GM18951 (cell line): ENCODE measurements around the gene GAD1.

Experiments
- POLR2A ChIP-seq: IDR thresholded peaks from 4 replicates; pipeline ENCODE4 v1.6.1; 2011; ENCODE audit warnings: mild to moderate bottlenecking; ENCODE audit not compliant: insufficient read length, insufficient read depth; ENCODE audit errors: extremely low read depth
- in situ Hi-C: fragments of 300-500 bp; cut with MboI; formaldehyde crosslinking; loops from one replicate; pipeline ENCODE4 v1.12.0; 2022; ENCODE audit warnings: low sequenced_read_pairs, mixed read lengths, inconsistent platforms; ENCODE audit not compliant: unreplicated experiment

GAD1 gene

DNA sequence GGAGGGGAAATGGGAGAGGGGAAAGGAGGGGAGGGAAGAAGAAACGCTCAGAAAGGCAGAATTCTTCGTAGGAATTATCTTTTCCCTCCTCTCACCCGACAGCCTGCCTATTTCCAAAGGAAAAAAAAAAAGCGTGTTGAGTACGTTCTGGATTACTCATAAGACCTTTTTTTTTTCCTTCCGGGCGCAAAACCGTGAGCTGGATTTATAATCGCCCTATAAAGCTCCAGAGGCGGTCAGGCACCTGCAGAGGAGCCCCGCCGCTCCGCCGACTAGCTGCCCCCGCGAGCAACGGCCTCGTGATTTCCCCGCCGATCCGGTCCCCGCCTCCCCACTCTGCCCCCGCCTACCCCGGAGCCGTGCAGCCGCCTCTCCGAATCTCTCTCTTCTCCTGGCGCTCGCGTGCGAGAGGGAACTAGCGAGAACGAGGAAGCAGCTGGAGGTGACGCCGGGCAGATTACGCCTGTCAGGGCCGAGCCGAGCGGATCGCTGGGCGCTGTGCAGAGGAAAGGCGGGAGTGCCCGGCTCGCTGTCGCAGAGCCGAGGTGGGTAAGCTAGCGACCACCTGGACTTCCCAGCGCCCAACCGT lies at the start of gene GAD1:
Gene GAD1, plus strand, starts transcription at position 384 of the 589 bp plus-strand sequence. CDS start 1,705 bp downstream, outside the sequence.
- TF ChIP-seq POLR2A, result no peak

DNA sequence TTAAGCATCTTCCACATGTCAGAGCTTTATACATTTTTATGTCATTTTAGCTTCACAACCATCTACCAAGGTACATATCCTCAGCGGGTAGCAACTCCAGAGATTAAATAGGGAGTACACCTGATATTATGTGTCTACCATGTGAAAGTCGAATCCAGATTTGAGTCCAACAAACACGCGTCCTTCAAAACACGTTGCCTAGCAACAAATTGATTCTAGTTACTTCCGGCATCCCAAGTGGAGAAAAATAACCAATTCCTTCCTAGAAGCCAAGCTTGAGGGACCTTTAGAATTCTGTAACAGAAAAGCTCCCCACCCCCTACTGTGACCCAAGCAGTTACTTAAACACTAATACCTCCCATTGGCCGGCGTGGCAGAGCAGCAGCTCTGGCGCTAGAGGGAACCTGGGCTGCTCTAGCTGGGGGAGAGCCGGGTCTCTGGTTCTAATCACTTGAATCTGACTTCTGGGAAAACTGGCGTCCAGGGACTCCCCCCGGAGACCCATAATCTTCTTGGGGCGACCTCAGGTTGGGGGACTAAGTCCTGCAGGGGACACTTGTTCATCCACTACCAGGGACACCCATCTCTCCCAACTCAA lies 46.6 kb upstream of the GAD1 start, which contains the start of gene ERICH2:
Gene ERICH2, plus strand, starts transcription at position 371 of the 598 bp plus-strand sequence. CDS start 304 bp downstream, outside the sequence.
- no peak for TF ChIP-seq POLR2A
- in situ Hi-C loops, result no loop called here

More for the DNA sequence above, at the start of gene GAD1:
- in situ Hi-C loops, result loop anchor here (10.0 kb wide), 3 partner anchors 102 to 582 kb away; partner anchors contain the start of gene SP5

DNA sequence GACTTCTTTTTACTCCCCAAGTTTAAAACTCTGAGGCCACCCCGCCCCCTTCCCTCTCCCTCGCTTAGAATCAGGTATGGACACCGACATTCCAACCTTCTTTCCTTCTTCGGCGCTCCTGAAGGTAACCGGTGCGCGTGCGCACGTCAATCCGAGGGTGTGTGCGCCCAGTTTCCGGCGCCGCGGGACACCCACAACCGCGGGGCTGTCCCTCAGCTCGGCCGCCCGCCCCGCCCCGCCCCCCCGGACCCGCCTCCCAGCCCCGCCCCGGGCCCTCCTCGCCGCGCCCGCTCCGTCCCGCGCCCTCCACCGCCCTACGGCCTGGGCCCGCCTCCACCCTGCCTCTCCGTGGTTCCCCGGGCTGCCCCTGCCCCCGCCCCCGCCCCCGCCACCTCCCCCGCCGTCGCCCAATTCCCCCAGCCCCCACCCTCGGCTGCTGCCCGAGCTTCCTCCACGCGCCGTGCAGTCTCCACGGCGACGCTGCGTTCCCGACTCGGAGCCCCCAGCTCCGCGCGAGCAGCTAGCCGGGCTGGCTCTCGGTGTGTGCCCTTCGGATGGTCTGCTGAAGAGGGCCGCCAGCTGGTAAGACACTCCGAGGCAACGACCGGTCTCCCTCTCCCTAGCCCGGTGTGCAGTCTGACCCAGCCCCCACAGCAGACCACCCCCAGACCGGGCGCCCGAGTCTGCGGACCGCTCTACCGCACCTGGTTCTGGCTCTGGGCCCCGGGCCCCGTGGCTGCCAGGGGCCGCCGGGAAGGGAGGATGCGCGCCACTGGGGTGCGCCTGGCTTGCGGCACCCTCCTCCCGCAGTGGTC lies 45.9 kb upstream of the GAD1 start:
- TF ChIP-seq POLR2A, result peak; percentile 39

DNA sequence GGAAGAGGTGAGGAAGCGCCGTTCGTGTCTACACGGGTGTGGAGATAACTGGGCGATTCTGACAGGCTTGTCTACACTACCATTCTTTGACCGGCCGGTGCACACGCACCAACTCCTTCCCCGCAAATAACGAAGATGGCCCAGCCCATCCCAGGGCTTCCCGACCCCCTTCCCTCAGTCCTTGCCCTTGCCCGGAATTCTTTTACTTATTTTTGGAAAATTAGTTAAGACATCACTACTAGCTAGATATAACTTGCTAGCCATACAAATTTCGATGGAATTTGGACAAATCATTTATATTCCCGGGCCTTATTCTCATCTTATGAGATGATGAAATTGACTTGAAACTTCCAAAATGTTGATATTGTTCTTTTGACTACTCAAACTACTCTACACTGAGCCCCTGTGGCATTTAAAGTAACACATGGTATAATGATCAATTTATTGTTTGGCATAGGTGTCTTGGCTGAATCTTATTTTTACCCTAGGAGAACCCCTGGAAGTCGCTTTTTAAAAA lies 45.2 kb upstream of the GAD1 start:
- TF ChIP-seq POLR2A, result no peak
- in situ Hi-C loops, result no loop called here

More for the DNA sequence above, 45.9 kb upstream of the GAD1 start:
- in situ Hi-C loops, result no loop called here

DNA sequence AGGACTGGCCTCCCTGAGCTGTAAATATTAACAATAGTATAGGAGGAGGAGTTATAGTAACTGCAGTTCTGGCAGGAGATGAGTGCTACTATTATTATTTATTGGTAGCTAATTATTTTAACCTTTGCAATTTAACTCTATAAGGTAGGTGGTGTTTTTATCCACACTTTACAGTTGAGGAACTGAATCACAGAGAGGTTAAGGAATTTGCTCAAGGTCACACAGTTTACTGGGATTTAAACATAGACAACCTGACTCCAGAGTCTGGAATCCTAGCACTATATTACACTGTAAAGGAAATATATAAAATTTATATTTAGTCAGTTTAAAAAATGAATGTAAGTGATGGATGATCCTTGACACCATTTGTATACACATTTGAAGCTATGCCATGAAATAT lies 44.4 kb upstream of the GAD1 start:
- in situ Hi-C loops, result no loop called here
- TF ChIP-seq POLR2A, result no peak

DNA sequence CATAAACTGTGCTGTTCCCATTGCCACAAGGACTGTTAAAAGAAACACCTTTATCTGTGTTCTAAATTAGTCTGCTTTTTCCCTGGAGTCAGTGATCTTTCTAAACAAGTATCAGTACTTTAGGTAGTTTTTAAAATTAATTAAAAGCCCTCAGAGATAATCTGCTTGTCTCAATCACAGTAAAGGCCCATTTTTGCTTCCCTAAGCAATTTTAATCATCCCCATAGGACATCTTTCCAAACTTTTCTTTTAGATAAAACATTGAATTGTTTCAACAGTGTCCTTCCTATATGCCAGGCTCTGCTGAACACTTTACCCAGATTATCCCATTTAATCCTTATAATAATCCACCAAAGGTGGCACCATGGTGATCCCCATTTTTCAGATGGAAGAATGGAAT lies 42.6 kb upstream of the GAD1 start:
- in situ Hi-C loops, result no loop called here

DNA sequence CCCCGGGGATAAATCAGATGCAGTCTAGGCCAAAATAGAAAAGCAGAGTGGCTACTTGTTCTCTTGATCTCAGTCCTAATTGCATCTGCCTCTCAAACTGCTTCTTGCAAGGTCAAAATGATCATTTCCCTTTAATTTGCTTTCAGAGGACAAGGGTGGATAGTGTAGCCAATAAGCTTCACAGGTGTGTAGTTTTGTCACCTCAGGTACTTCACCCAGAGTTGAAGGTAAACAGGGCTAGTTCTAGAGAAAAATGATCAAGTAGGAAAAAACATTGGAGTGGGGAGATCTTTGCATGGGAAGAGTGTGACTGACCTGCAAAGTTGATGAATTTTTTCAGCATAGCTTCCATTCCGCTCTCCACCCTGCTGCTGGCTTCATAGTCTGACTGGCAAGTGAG lies 37.8 kb upstream of the GAD1 start:
- no peak for TF ChIP-seq POLR2A
- in situ Hi-C loops, result no loop called here

More for the DNA sequence above, 42.6 kb upstream of the GAD1 start:
- no peak for TF ChIP-seq POLR2A

DNA sequence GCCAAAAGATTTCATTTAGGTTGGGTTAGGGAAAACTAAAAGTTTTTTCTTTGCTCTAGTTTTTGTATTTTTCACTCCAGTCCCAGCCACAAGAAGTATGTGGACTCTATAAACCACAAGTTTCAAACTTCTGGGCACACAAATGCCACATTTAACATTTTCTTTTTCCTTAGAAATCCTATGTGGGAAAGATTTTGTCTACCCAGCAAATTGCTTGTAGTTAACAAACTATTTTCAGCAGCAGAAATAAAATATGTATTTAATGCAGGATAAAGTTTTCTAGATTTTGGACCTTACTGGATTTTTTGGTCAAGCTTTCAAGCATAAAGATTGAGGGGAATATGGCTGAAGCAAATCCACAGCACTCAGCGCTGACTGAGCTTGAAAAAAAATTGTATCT lies 37.4 kb upstream of the GAD1 start:
- TF ChIP-seq POLR2A, result no peak
- in situ Hi-C loops, result no loop called here

- in situ Hi-C loops, result no loop called here
- no peak for TF ChIP-seq POLR2A
Measured at GRCh38 chr2:170782673-170783072, 34.0 kb upstream of the GAD1 start.

DNA sequence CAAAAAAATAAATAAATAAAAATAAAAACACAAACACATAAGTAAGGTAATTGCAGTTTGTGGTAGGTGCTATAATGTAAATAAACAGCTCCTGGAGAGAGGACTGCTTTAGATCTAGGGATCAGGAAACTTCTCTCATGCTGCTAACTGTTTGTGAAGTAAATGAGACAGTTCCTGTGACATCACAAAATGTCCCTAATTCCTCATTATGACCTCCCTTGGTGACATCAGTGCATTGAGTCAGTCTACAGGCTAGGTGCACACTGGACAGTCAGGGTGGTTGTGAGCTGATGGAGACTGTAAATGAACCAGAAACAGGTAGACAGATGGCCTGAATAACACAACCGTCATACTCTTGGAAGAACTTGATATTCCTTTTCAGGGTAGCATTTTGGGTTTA lies 33.1 kb upstream of the GAD1 start:
- in situ Hi-C loops, result no loop called here
- TF ChIP-seq POLR2A, result no peak

GRCh38 chr2:170798996-170799395 lies 17.7 kb upstream of the GAD1 start:
- no peak for TF ChIP-seq POLR2A
- in situ Hi-C loops, result no loop called here

- in situ Hi-C loops, result no loop called here
- no peak for TF ChIP-seq POLR2A
Measured at GRCh38 chr2:170806548-170806947, 10.1 kb upstream of the GAD1 start.
